HepG2 (cell line): Measurements from ENCODE around the gene DUS1L. TPM values are rescaled to one million over a fixed set of nuclear protein-coding genes. Genes with fewer than 3 reads are reported as not detected.

ENCODE experiments used
- ATAC-seq: fragments of 200-7000 bp; cut with Tn5 transposase; 3 replicates; pipeline ENCODE4 v1.9.1; 2020; ENCODE audit warnings: mild to moderate bottlenecking, moderate library complexity
- BruUV-seq: library from RNA; stranded (reverse); fragments of 400-500 nt; replicated peaks from 2 replicates; lab custom pipeline; 2021; lab: Mats Ljungman, UMichigan
- CTCF ChIA-PET: fragments of 300-600 bp; formaldehyde crosslinking; extraction: SDS; loops from one replicate; lab custom pipeline; 2021; ENCODE audit warnings: low total read pairs, inconsistent platforms, low intra/inter-chr PET ratio; lab: Yijun Ruan, JAX
- POLR2A ChIA-PET: fragments of 350-600 bp; sonication (Branson Sonifier 250); formaldehyde crosslinking; loops from one replicate; lab custom pipeline; 2020; ENCODE audit warnings: antibody characterized with exemption, inconsistent platforms; lab: Yijun Ruan, JAX
- DNase-seq: peaks from one replicate; pipeline ENCODE4 v3.0.0-alpha.2; 2015; ENCODE audit warnings: low spot score
- FAIRE-seq: peaks from 3 replicates; lab custom pipeline; 2011; peaks lifted over from hg19 to GRCh38; lab: Jason Lieb, UNC
- H2AFZ ChIP-seq: one replicate; pipeline ENCODE4 v1.6.1; 2011; ENCODE audit warnings: low read length, inconsistent platforms
- H3K27ac ChIP-seq: fragments of 300-600 bp; 3 replicates; pipeline ENCODE4 v1.8.0; 2011; ENCODE audit warnings: mixed run types, mild to moderate bottlenecking, mixed read lengths, low read length, inconsistent platforms; ENCODE audit not compliant: insufficient read depth; ENCODE audit errors: extremely low read length
- H3K27me3 ChIP-seq, 2 experiments: fragments of 200-600 bp in 1 of 2; 2 replicates in 1 of 2; 3 replicates in 1 of 2; pipeline versions ENCODE4 v1.6.0 to v1.8.0; 2011; ENCODE audit warnings: low read length in 2 of 2, mild to moderate bottlenecking in 2 of 2, moderate library complexity in 2 of 2, inconsistent platforms in 1 of 2; ENCODE audit not compliant: insufficient read depth in 2 of 2, control insufficient read depth in 1 of 2
- H3K36me3 ChIP-seq, 2 experiments: fragments of 200-600 bp in 1 of 2; replicated peaks in 1 of 2; 2 replicates in 1 of 2; 3 replicates in 1 of 2; pipeline versions ENCODE4 v1.5.1 to v1.8.0; 2011; ENCODE audit warnings: low read length in 2 of 2, inconsistent platforms in 1 of 2; ENCODE audit not compliant: insufficient read depth in 2 of 2, control insufficient read depth in 1 of 2
- H3K4me1 ChIP-seq: 2 replicates; pipeline ENCODE4 v1.5.1; 2012; ENCODE audit warnings: low read length, inconsistent platforms; ENCODE audit not compliant: insufficient read depth
- H3K4me2 ChIP-seq: 2 replicates; pipeline ENCODE4 v1.6.0; 2011; ENCODE audit warnings: low read depth, low read length, inconsistent platforms
- H3K4me3 ChIP-seq, 3 experiments: fragments of 200-600 bp in 1 of 3; sonication (generic), shearing (Covaris generic) in 1 of 3; replicated peaks in 1 of 3; 2 replicates each; pipeline ENCODE4 v1.5.1; 2011 to 2016; ENCODE audit warnings: low read length in 3 of 3, inconsistent platforms in 2 of 3, low read depth in 2 of 3, mild to moderate bottlenecking in 2 of 3, control low read depth in 1 of 3, mixed read lengths in 1 of 3; ENCODE audit not compliant: insufficient read depth in 1 of 3
- H3K79me2 ChIP-seq: one replicate; pipeline ENCODE4 v1.6.1; 2011; ENCODE audit warnings: low read length, inconsistent platforms; ENCODE audit not compliant: insufficient read depth
- H3K9ac ChIP-seq: 2 replicates; pipeline ENCODE4 v1.6.0; 2011; ENCODE audit warnings: mild to moderate bottlenecking, low read depth, low read length, inconsistent platforms; ENCODE audit not compliant: insufficient read depth
- H3K9me3 ChIP-seq: 2 replicates; pipeline ENCODE4 v1.5.1; 2012; ENCODE audit warnings: mild to moderate bottlenecking, low read length
- H4K20me1 ChIP-seq: 2 replicates; pipeline ENCODE4 v1.6.0; 2011; ENCODE audit warnings: inconsistent platforms, mild to moderate bottlenecking, low read length, moderate library complexity; ENCODE audit not compliant: insufficient read depth
- DPF2 ChIP-seq: sonication (generic); formaldehyde crosslinking; IDR thresholded peaks from 2 replicates; pipeline ENCODE4 v1.4.0; 2020; ENCODE audit warnings: mild to moderate bottlenecking, low read depth, missing genetic modification reagents, borderline replicate concordance
- ELK4 ChIP-seq: sonication (generic); formaldehyde crosslinking; IDR thresholded peaks from 2 replicates; pipeline ENCODE4 v1.9.0; 2021; ENCODE audit warnings: missing genetic modification reagents, borderline replicate concordance
- FOXA3 ChIP-seq: IDR thresholded peaks from 2 replicates; pipeline ENCODE4 v1.6.1; 2016; ENCODE audit warnings: missing genetic modification reagents, missing compliant biosample characterization
- HMG20A ChIP-seq: IDR thresholded peaks from 2 replicates; pipeline ENCODE4 v1.6.1; 2016; ENCODE audit warnings: borderline replicate concordance
- KLF6 ChIP-seq: IDR thresholded peaks from 2 replicates; pipeline ENCODE4 v1.8.0; 2016; ENCODE audit warnings: missing biosample characterization, missing genetic modification reagents
- NFE2L2 ChIP-seq: fragments of 150-350 bp; IDR thresholded peaks from 2 replicates; pipeline ENCODE4 v1.6.1; 2014; ENCODE audit warnings: low read length
- PRDM10 ChIP-seq: sonication (generic); formaldehyde crosslinking; IDR thresholded peaks from 2 replicates; pipeline ENCODE4 v1.4.0; 2020; ENCODE audit warnings: low read depth, missing genetic modification reagents
- SCMH1 ChIP-seq: sonication (generic); formaldehyde crosslinking; IDR thresholded peaks from 2 replicates; pipeline ENCODE4 v1.9.0; 2021; ENCODE audit warnings: missing genetic modification reagents, mild to moderate bottlenecking, borderline replicate concordance
- TAF1 ChIP-seq: sonication (generic); formaldehyde crosslinking; IDR thresholded peaks from 2 replicates; pipeline ENCODE4 v1.4.0; 2020; ENCODE audit warnings: missing genetic modification reagents
- THAP9 ChIP-seq: sonication (generic); formaldehyde crosslinking; IDR thresholded peaks from 2 replicates; pipeline ENCODE4; 2020; ENCODE audit warnings: missing genetic modification reagents, mild to moderate bottlenecking, borderline replicate concordance
- ZBTB34 ChIP-seq: sonication (generic); formaldehyde crosslinking; IDR thresholded peaks from 2 replicates; pipeline ENCODE4 v1.8.0; 2022; ENCODE audit warnings: mild to moderate bottlenecking, missing genetic modification reagents
- ZHX1 ChIP-seq: sonication (generic); formaldehyde crosslinking; IDR thresholded peaks from 2 replicates; pipeline ENCODE4 v1.8.1; 2022; ENCODE audit warnings: low read depth, mild to moderate bottlenecking, missing genetic modification reagents
- ZNF335 ChIP-seq: sonication (generic); formaldehyde crosslinking; IDR thresholded peaks from 2 replicates; pipeline ENCODE4 v1.4.0; 2020; ENCODE audit warnings: missing genetic modification reagents
- WGBS: methylation state at CpG from one replicate; pipeline ENCODE4 v1.1.6; 2017; ENCODE audit warnings: low lambda C conversion rate; 5-methylcytosine and 5-hydroxymethylcytosine counted together
- in situ Hi-C: cut with HindIII; loops from 2 replicates; pipeline ENCODE4 v1.10.0; 2017; ENCODE audit warnings: low pct_unique_long_range_greater_than_20kb; ENCODE audit not compliant: extremely low pct_ligation_motif_present
- intact Hi-C: fragments of 100-400 bp; cut with micrococcal nuclease; formaldehyde crosslinking; loops from one replicate; pipeline ENCODE4 v1.10.0; 2022; ENCODE audit not compliant: unreplicated experiment
- polyA plus RNA-seq, 8 experiments: library from polyadenylated mRNA; depleted of rRNA in 3 of 8; stranded (reverse) in 7 of 8; unstranded in 1 of 8; fragments of >200 nt; fragmentation: Illumina TruSeq in 4 of 8; extraction: Trizol in 4 of 8; gene quantifications; 2 replicates each; pipeline versions ENCODE4 v1.2.1 to v1.2.3, GENCODE V29; 2011 to 2016; ENCODE audit warnings: low read depth in 4 of 8, missing spikeins in 1 of 8, mixed read lengths in 1 of 8; ENCODE audit not compliant: insufficient read depth in 1 of 8
- total RNA-seq, 5 experiments: library from RNA; depleted of rRNA; stranded (reverse); fragments of >200 nt; fragmentation: Illumina TruSeq; extraction: Trizol; gene quantifications; 2 replicates each; pipeline ENCODE4 v1.2.3, GENCODE V29; 2016; ENCODE audit warnings: low read depth in 1 of 5

The DUS1L gene
- total and polyA plus RNA-seq, 2 of the 13 experiments (the other 11 are each of a cell fraction or from before 2014, with no cell fraction given), result 81.0 to 109 TPM

DNA sequence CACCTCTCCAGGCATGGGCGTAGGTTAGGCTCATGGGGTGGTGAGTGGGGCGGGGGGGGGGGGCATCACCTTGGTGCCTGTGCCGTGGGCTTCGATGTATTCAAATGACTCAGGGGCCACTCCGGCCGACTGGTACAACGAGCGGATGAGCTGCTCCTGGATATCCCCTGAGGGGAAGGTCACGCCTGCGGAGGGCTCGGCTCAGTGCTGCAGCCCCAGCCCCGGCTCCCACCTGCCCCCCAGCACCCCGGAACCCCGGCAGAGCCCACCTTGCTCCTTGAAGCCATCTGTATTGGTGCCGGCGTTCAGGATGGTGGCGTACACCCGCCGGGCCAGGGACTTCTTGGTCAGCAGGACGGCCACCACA is 27.0 kb upstream of the DUS1L start:
- no peak for DNase-seq
- 98% methylated on average over 6 of the region's 20 CpGs for WGBS
- Histone ChIP-seq H2AFZ (no peak overlapping the region), H3K9ac (no peak overlapping the region)
- POLR2A ChIA-PET, result no interaction called here
- TF ChIP-seq DPF2 (CRISPR knock-in tag), result no peak
- no peak for TF ChIP-seq HMG20A (CRISPR knock-in tag)
- TF ChIP-seq SCMH1 (CRISPR knock-in tag), result no peak
- no peak for TF ChIP-seq FOXA3 (CRISPR knock-in tag)
- TF ChIP-seq ZHX1 (CRISPR knock-in tag), result no peak
- no peak for TF ChIP-seq THAP9 (CRISPR knock-in tag)
- TF ChIP-seq NFE2L2, result no peak
- TF ChIP-seq TAF1 (CRISPR knock-in tag), result no peak
- no peak for TF ChIP-seq ELK4 (CRISPR knock-in tag)
- no peak for TF ChIP-seq KLF6
- no peak for TF ChIP-seq PRDM10 (CRISPR knock-in tag)
- no peak for TF ChIP-seq ZBTB34 (CRISPR knock-in tag)
- TF ChIP-seq ZNF335 (CRISPR knock-in tag), result no peak
- TF ChIP-seq, all 625 proteins: peak for 0
- Histone ChIP-seq H3K79me2 (peaks cover 64% of the 10 kb centered on the region), H3K4me3 (no peak overlapping the region; a peak in 1 of 6 replicates), H3K9me3 (no peaks in the 10 kb centered on the region), H3K27ac (no peak overlapping the region), H3K4me2 (no peak overlapping the region), H3K4me1 (peaks cover 36% of the 10 kb centered on the region), H3K36me3 (peaks cover 66 to 83% of the 10 kb centered on the region in 2 experiments), H3K27me3 (no peaks in the 10 kb centered on the region; a peak in 1 of 5 replicates), H4K20me1 (peaks cover 79% of the 10 kb centered on the region)
- in situ Hi-C loops (no loop called here), intact Hi-C loops (loop anchor here (10.0 kb wide), 1 partner anchor 118 kb away; the partner anchor contains the start of gene ASPSCR1)
- no peak for ATAC-seq
- BruUV-seq, result no TSS peak
- CTCF ChIA-PET, result no interaction called here
- FAIRE-seq, result no peak
